ENCODE data around the gene FNDC11.

- TF ChIP-seq CTCF (conservative IDR thresholded peaks at IDR 0.05; ENCODE audit: low read depth, low read length) (no peak), EZH2phosphoT487 (IDR thresholded peaks at IDR 0.05; ENCODE audit: borderline replicate concordance, low read length) (no peak)
These were observed 32.8 kb downstream of the FNDC11 start for GRCh38 chr20:63586797-63587196.
